GM12878 (cell line): Measurements from ENCODE around the gene CAT. TPM values are rescaled to one million over a fixed set of nuclear protein-coding genes. Genes with fewer than 3 reads are reported as not detected.

Experiments used
- ATAC-seq: fragments of 200-7000 bp; cut with Tn5 transposase; 3 replicates; pipeline ENCODE4 v1.9.1; 2020; ENCODE audit warnings: mild to moderate bottlenecking, moderate library complexity
- BruUV-seq: library from RNA; stranded (reverse); fragments of 400-500 nt; replicated peaks from 2 replicates; lab custom pipeline; 2021; lab: Mats Ljungman, UMichigan
- CTCF ChIA-PET: fragments of 300-600 bp; sonication (Branson Sonifier 250); formaldehyde crosslinking; extraction: SDS; loops from one replicate; lab custom pipeline; 2021; ENCODE audit warnings: inconsistent platforms; lab: Yijun Ruan, JAX
- POLR2A ChIA-PET: fragments of 350-600 bp; formaldehyde crosslinking; extraction: SDS; loops from one replicate; lab custom pipeline; 2021; ENCODE audit warnings: inconsistent platforms; lab: Charles Lee
- RAD21 ChIA-PET: fragments of 300-600 bp; sonication (Branson Sonifier 250); formaldehyde crosslinking; loops from one replicate; lab custom pipeline; 2023; ENCODE audit warnings: antibody characterized with exemption; ENCODE audit not compliant: unreplicated experiment; lab: Charles Lee
- SMC1A ChIA-PET: fragments of 300-600 bp; sonication (Branson Sonifier 250); formaldehyde crosslinking; loops from one replicate; lab custom pipeline; 2023; ENCODE audit not compliant: unreplicated experiment, uncharacterized antibody; lab: Charles Lee
- DNase-seq: peaks from one replicate; pipeline ENCODE4 v3.0.0-alpha.2; 2011; ENCODE audit warnings: low read depth, low spot score
- FAIRE-seq: peaks from 3 replicates; lab custom pipeline; 2011; peaks lifted over from hg19 to GRCh38; lab: Jason Lieb, UNC
- H2AFZ ChIP-seq: 2 replicates; pipeline ENCODE4 v1.6.0; 2011; ENCODE audit warnings: low read depth, low read length, control low read depth; ENCODE audit not compliant: control insufficient read depth
- H3K27ac ChIP-seq: 2 replicates; pipeline ENCODE4 v1.5.1; 2011; ENCODE audit warnings: control low read depth; ENCODE audit not compliant: control insufficient read depth, insufficient read depth
- H3K27me3 ChIP-seq, 2 experiments: replicated peaks in 1 of 2; 2 replicates each; pipeline versions ENCODE4 v1.6.0 to v1.6.1; 2011; ENCODE audit warnings: low read length in 1 of 2; ENCODE audit not compliant: control insufficient read depth in 2 of 2, insufficient read depth in 2 of 2
- H3K36me3 ChIP-seq, 2 experiments: 2 replicates each; pipeline ENCODE4 v1.5.1; 2011; ENCODE audit warnings: low read length in 1 of 2; ENCODE audit not compliant: control insufficient read depth in 2 of 2, insufficient read depth in 2 of 2
- H3K4me1 ChIP-seq: 2 replicates; pipeline ENCODE4 v1.6.1; 2011; ENCODE audit warnings: mild to moderate bottlenecking, low read length, moderate library complexity, mixed read lengths; ENCODE audit not compliant: control insufficient read depth, insufficient read depth
- H3K4me2 ChIP-seq: 2 replicates; pipeline ENCODE4 v1.6.0; 2011; ENCODE audit warnings: control low read depth; ENCODE audit not compliant: control insufficient read depth, insufficient read depth
- H3K4me3 ChIP-seq: fragments of 200-600 bp; sonication (generic); 2 replicates; pipeline ENCODE4 v1.5.1; 2016
- H3K79me2 ChIP-seq: 2 replicates; pipeline ENCODE4 v1.6.0; 2011; ENCODE audit warnings: low read length; ENCODE audit not compliant: control insufficient read depth, insufficient read depth
- H3K9ac ChIP-seq: 2 replicates; pipeline ENCODE4 v1.8.0; 2011; ENCODE audit warnings: low read length, control low read depth, mixed read lengths; ENCODE audit not compliant: control insufficient read depth, insufficient read depth
- H3K9me3 ChIP-seq: replicated peaks from 3 replicates; pipeline ENCODE4 v1.5.1; 2011; ENCODE audit warnings: mild to moderate bottlenecking, low read length; ENCODE audit not compliant: control insufficient read depth, insufficient read depth
- H4K20me1 ChIP-seq: 2 replicates; pipeline ENCODE4 v1.6.0; 2011; ENCODE audit not compliant: control insufficient read depth, insufficient read depth
- BMI1 ChIP-seq: fragments of 450-650 bp; IDR thresholded peaks from 2 replicates; pipeline ENCODE4 v1.6.1; 2016; ENCODE audit warnings: mild to moderate bottlenecking, moderate library complexity, borderline replicate concordance
- E4F1 ChIP-seq: fragments of 450-650 bp; IDR thresholded peaks from 2 replicates; pipeline ENCODE4 v1.6.1; 2018; ENCODE audit warnings: borderline replicate concordance, mild to moderate bottlenecking; ENCODE audit not compliant: partially characterized antibody
- EGR1 ChIP-seq, 2 experiments: IDR thresholded peaks; 1 replicate in 1 of 2; 2 replicates in 1 of 2; pipeline ENCODE4 v1.6.1; 2011 to 2012; ENCODE audit warnings: low read depth in 2 of 2, low read length in 2 of 2, borderline replicate concordance in 1 of 2, mild to moderate bottlenecking in 1 of 2, moderate library complexity in 1 of 2
- EZH2 ChIP-seq: IDR thresholded peaks from 2 replicates; pipeline ENCODE4 v1.6.1; 2012; ENCODE audit warnings: low read depth, mild to moderate bottlenecking, control low read depth, inconsistent platforms, low read length, borderline replicate concordance; ENCODE audit not compliant: control insufficient read depth
- GATAD2B ChIP-seq: fragments of 450-650 bp; conservative IDR thresholded peaks from 2 replicates; pipeline ENCODE4 v1.6.1; 2017; ENCODE audit warnings: low read depth, mild to moderate bottlenecking, moderate library complexity
- IKZF1 ChIP-seq: fragments of 450-650 bp; conservative IDR thresholded peaks from 2 replicates; pipeline ENCODE4 v1.6.1; 2017; ENCODE audit warnings: antibody characterized with exemption, mild to moderate bottlenecking
- MYC ChIP-seq: IDR thresholded peaks from 2 replicates; pipeline ENCODE4 v1.6.1; 2011; ENCODE audit warnings: mild to moderate bottlenecking, low read length, moderate library complexity, inconsistent platforms; ENCODE audit not compliant: insufficient read depth, insufficient replicate concordance, insufficient read length, severe bottlenecking
- NR2C1 ChIP-seq: fragments of 450-650 bp; IDR thresholded peaks from 2 replicates; pipeline ENCODE4 v1.6.1; 2017; ENCODE audit warnings: antibody characterized with exemption, mild to moderate bottlenecking, moderate library complexity
- POU2F2 ChIP-seq: IDR thresholded peaks from 3 replicates; pipeline ENCODE4 v1.6.1; 2011; ENCODE audit warnings: low read depth, mild to moderate bottlenecking, low read length, borderline replicate concordance
- SMAD1 ChIP-seq: fragments of 450-650 bp; IDR thresholded peaks from 2 replicates; pipeline ENCODE4 v1.6.1; 2018; ENCODE audit warnings: mild to moderate bottlenecking, low read depth; ENCODE audit not compliant: partially characterized antibody
- SMARCA5 ChIP-seq: fragments of 450-650 bp; IDR thresholded peaks from 2 replicates; pipeline ENCODE4 v1.6.1; 2017; ENCODE audit warnings: mild to moderate bottlenecking
- STAT1 ChIP-seq: fragments of 450-650 bp; conservative IDR thresholded peaks from 2 replicates; pipeline ENCODE4 v1.6.1; 2014; ENCODE audit warnings: antibody characterized with exemption, mild to moderate bottlenecking
- ZNF24 ChIP-seq: fragments of 450-650 bp; IDR thresholded peaks from 2 replicates; pipeline ENCODE4 v1.6.1; 2017; ENCODE audit warnings: antibody characterized with exemption, mild to moderate bottlenecking
- WGBS: methylation state at CpG from one replicate; pipeline ENCODE4 v1.1.6; 2016; ENCODE audit warnings: low lambda C conversion rate; ENCODE audit not compliant: insufficient replicate concordance, insufficient coverage; ENCODE audit errors: missing lambda C conversion rate; 5-methylcytosine and 5-hydroxymethylcytosine counted together
- in situ Hi-C: fragments of 300-500 bp; cut with MboI; formaldehyde crosslinking; loops from 9 replicates; pipeline ENCODE4 v1.14.3; 2018; ENCODE audit warnings: mixed read lengths
- intact Hi-C: fragments of 100-400 bp; cut with micrococcal nuclease; formaldehyde crosslinking; loops from one replicate; pipeline ENCODE4 v1.14.2; 2022; ENCODE audit not compliant: unreplicated experiment
- polyA plus RNA-seq, 11 experiments: library from polyadenylated mRNA; depleted of rRNA in 4 of 11; unstranded in 6 of 11; stranded (reverse) in 5 of 11; fragments of >200 nt; fragmentation: Nextera tagmentation in 4 of 11; fragmentation: Illumina TruSeq in 1 of 11; extraction: Ambion mirVana in 4 of 11; extraction: Trizol in 1 of 11; gene quantifications; 1 replicate in 1 of 11; 2 replicates in 10 of 11; pipeline versions ENCODE4 v1.2.1 to v1.2.3, GENCODE V29; 2011 to 2016; ENCODE audit warnings: inconsistent platforms in 2 of 11, missing spikeins in 2 of 11, low read depth in 1 of 11
- total RNA-seq, 4 experiments: library from RNA; depleted of rRNA in 3 of 4; stranded (reverse); fragments of >200 nt in 3 of 4; fragmentation: Illumina TruSeq in 1 of 4; extraction: Trizol in 1 of 4; gene quantifications; 2 replicates each; pipeline versions ENCODE4 v1.2.1 to v1.2.3, GENCODE V29; 2013 to 2021

CAT gene
- total and polyA plus RNA-seq, 10 of the 15 experiments (the other 5 are each of a cell fraction or from before 2014, with no cell fraction given) = 22.4 to 71.3 (median 33.6) TPM

GRCh38 chr11:34493468-34493867 is 54.7 kb downstream of the CAT start:
- BruUV-seq = no TSS peak
- ChIA-PET POLR2A (no interaction called here), SMC1A (interaction anchor here (0.7 to 3.4 kb wide), 2 partner anchors 127 to 324 kb away, joined by 3 to 34 read pairs; no protein-coding TSS in a partner anchor), RAD21 (interaction anchor here (1.5 kb wide), 1 partner anchor 125 kb away, joined by 5 read pairs; no protein-coding TSS in a partner anchor), CTCF (interaction anchor here (0.7 to 10.5 kb wide), 3 partner anchors 57 to 129 kb away, joined by 3 to 177 read pairs (median 3); no protein-coding TSS in a partner anchor)
- H3K36me3 ChIP-seq = no peaks in the 10 kb centered on the region
- ATAC-seq = no peak
- peaks cover 4% of the 10 kb centered on the region; the same call in 1 of the 2 replicates for H3K4me1 ChIP-seq
- intact Hi-C loops = loop anchor here (1.0 to 10.0 kb wide), 4 partner anchors 127 to 639 kb away; no protein-coding TSS in a partner anchor
- in situ Hi-C loops = loop anchor here (5.0 to 25.0 kb wide), 3 partner anchors 126 to 649 kb away; no protein-coding TSS in a partner anchor
- DNase-seq = no peak
- no peaks in the 10 kb centered on the region for H4K20me1 ChIP-seq
- TF ChIP-seq SMARCA5 = no peak
- no peak for TF ChIP-seq EGR1 (IDR thresholded peaks at IDR 0.05; ENCODE audit: borderline replicate concordance in 1 of 2, low read depth in 2 of 2, low read length in 2 of 2)
- no peak for TF ChIP-seq STAT1
- no peak for TF ChIP-seq MYC
- no peak for TF ChIP-seq GATAD2B
- TF ChIP-seq EZH2 = no peak
- no peak for TF ChIP-seq POU2F2
- no peak for TF ChIP-seq NR2C1
- TF ChIP-seq IKZF1 = no peak
- TF ChIP-seq BMI1 = no peak
- TF ChIP-seq E4F1 = no peak
- TF ChIP-seq SMAD1 = no peak
- TF ChIP-seq ZNF24 = no peak
- no peak overlapping the region for H2AFZ ChIP-seq
- FAIRE-seq = no peak
- H3K27me3 ChIP-seq = no peaks in the 10 kb centered on the region; a peak in 2 of 4 replicates
- H3K4me3 ChIP-seq = no peak overlapping the region
- no peak overlapping the region for H3K4me2 ChIP-seq
- H3K79me2 ChIP-seq = no peaks in the 10 kb centered on the region
- no peaks in the 10 kb centered on the region for H3K9me3 ChIP-seq
- no peak overlapping the region for H3K27ac ChIP-seq
- no peak overlapping the region for H3K9ac ChIP-seq
- WGBS = 39% methylated on average over 8 of the region's 8 CpGs
